ENCODE measurements around the gene TNNI2. TPM values are rescaled to one million over a fixed set of nuclear protein-coding genes. Genes with fewer than 3 reads are reported as not detected.
"Not testable (repeated sequence)": the region's sequence is repeated elsewhere in the genome, so short reads cannot be mapped to it uniquely, and the experiment has no call there.

Gene TNNI2
- total RNA-seq, 1 donor from 2014 or later, result 0.70 TPM

GRCh38 chr11:1871531-1871930, 32.8 kb downstream of the TNNI2 start:
- intact Hi-C loops (cut with micrococcal nuclease), result no loop called here

- intact Hi-C loops (cut with micrococcal nuclease), result no loop called here
Observed at GRCh38 chr11:1872267-1872985, 33.6 kb downstream of the TNNI2 start.

GRCh38 chr11:1873048-1873812, 34.4 kb downstream of the TNNI2 start:
- intact Hi-C loops (cut with micrococcal nuclease), result no loop called here

GRCh38 chr11:1873813-1874150, 35.0 kb downstream of the TNNI2 start:
- intact Hi-C loops (cut with micrococcal nuclease), result not testable (repeated sequence)

GRCh38 chr11:1874441-1875092, 35.8 kb downstream of the TNNI2 start:
- intact Hi-C loops (cut with micrococcal nuclease), result not testable (repeated sequence)

DNA sequence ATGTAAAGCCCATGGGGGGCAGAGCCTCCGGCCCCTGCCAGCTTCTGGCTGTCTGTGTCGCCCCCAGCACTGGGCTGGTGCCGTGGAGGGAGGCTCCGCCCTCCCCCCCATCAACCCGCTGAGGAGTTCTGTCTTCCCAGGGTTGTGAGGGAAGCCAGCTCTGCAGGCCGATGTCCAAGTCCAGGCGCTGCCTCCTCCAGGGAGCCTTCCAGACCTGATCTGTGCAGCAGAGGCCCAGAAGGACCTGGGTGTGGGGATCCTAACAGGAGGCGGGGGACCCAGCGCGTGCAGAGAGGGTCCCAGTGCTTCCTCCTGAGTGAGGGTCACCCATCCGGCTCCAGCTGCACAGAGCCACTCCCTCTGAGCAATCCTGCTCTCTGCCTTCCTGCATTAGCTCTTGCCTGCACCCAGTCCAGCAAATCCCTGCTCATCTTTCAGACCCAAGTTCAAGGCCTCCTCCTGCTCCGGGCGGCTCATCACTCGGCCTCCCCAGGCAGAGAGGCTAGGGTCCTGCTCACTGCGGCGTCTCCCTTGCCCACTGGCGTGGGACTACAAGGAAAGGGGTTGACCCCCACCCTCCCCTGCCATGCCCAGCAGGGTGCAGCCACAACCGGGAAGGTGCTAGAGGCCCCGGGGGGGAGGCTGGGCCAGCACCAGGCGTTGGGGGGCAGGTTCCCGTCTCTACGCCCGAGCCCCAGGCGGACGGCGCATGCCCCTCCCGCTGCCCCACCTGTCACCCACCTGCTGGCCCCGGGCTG, 36.5 kb downstream of the TNNI2 start:
- intact Hi-C loops (cut with micrococcal nuclease), result no loop called here

- intact Hi-C loops (cut with micrococcal nuclease), result not testable (repeated sequence)
Observed at GRCh38 chr11:1875851-1876301, 37.1 kb downstream of the TNNI2 start.

DNA sequence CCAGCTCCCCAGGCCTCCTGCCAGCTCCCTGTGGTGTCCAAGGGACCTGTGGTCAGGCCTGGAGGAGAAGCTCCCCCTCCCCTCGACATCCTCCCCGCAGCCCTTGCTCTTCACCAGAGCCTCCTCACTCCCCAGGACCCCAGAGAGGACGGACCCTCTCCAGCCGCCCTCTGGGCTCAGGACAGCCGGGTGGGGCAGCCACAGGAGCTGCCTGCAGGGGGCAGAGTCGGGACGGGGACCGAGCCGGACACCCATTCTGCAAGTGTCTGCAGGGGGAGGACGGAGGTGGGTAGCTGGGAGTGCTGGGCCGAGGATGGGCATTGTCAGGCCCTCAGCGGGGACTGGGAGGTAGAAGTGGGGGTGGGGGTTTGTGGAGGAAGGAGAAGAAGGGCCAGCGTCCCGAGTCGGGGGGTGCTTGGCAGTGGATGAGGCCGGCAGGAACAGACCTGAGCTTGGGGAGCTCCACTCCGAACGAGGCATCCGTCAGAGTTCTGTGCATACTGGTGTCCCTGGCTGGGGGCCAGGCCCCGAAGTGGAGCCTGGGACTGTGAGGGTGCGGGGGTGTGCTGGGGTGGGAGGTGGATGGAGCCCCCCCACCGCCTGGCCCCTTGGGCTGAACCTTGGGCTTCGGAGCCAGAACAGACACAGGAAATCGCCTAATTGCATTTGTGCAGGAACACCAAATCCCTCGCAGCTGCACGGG, 37.7 kb downstream of the TNNI2 start:
- intact Hi-C loops (cut with micrococcal nuclease), result no loop called here

GRCh38 chr11:1877211-1878136, 38.7 kb downstream of the TNNI2 start:
- intact Hi-C loops (cut with micrococcal nuclease), result no loop called here

DNA sequence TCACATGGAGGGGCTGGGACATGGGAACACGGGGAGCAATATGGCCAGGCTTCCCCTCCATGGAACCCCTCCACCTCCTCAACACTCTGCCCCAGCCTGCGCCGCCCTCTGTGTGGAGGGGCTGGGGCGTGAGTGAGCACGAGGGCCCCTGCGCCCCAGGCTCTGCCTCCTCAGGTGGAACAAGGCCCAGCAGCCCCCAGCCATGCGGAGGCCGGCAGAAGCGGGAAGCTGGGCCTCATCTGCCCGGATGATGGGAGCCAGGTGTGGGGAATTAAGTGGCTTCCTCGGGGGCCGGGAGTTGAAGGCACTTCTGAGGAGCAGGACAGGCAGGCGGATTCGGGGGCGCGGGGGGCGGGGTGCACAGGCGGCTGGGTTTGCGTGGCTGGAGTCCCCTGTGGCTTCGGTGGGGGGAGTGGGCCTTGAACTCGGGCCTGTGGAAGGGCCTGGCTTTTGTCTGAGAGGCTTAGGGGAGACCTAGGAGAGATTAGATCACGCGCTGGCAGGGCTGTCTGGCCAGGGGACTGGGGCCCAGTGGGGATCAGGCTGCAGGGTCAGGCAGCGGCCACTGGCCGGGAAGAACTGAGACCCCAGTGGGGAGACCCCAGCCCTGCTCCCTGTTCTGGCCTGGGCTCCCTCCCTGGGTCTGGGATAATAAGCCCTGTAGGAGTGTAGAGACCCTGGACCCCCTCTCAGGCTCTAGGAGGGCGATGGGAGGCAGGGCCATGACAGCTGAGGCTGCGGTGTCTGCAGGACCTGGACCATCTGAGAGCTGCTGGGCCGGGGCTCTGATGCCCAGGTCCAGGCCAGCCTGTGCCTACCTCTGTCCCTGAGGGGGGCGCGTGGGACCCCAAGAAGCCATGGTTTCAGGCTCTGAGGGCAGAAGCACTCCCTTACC, 39.6 kb downstream of the TNNI2 start:
- intact Hi-C loops (cut with micrococcal nuclease), result no loop called here

- intact Hi-C loops (cut with micrococcal nuclease), result no loop called here
Observed at GRCh38 chr11:1879342-1879940, 40.7 kb downstream of the TNNI2 start.

DNA sequence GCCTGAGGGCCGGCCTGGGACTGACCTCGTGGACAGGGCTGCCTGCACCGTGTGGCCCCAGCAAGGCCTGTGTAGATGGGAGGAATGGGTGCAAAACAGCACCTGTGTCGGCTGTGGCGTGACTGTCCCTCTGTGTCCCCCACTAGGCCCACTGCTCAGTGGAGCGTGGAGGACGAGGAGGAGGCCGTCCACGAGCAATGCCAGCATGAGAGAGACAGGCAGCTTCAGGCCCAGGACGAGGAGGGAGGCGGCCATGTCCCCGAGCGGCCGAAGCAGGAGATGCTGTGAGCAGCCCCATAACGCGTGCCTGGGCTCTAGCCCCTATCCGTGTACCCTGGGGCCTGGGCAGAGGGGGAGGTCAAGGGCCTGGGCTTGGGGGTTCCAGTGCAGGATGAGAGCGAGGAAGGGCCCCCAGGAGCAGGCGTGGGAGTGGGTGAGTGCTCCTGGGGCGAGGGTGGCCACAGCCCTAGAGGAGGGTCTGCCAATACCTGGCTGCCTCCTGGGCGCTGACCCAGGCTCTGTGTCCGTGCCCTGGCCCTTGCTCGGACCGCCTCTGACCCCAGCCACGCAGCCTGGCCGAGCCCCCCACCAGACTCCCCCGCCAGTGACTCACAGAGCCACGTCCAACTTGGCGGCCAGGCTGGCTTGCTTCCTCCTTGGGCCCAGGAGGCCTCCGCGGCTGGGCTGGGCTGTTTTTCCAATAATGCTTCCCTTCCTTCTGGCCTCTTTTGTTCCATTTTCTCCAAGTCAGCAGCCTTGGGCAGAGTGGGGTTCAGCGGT, 41.4 kb downstream of the TNNI2 start:
- intact Hi-C loops (cut with micrococcal nuclease), result loop anchor here (5.0 kb wide), 1 partner anchor 272 kb away; no protein-coding TSS in a partner anchor

DNA sequence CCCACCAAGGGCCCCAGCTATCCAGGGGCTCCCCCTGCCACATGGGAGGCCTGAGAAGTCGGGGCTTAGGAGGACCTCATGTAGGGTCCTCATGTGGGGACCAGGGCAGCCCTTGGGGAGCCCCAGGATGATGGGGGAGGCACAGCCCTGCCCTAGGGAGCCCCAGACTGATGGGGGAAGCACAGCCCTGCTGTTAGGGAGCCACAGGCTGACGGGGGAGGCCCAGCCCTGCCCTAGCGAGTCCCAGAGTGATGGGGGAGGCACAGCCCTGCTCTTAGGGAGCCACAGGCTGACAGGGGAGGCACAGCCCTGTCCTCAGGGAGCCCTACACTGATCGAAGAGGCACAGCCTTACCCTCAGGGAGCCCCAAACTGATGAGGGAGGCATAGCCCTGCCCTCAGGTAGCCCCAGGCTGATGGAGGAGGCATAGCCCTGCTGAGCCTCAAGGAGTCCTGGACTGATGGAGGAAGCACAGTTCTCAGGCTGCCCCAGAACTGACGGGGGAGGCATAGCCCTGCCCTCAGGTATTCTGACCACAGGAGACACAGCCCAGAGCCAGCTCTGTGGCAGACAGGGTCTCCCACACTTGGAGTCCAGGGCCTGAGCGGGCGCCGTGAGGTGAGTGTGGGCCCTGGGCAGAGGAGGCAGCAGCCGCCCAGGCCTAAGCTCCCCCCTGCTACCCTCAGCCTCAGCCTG, 42.1 kb downstream of the TNNI2 start:
- intact Hi-C loops (cut with micrococcal nuclease), result loop anchor here (5.0 kb wide), 1 partner anchor 271 kb away; no protein-coding TSS in a partner anchor

DNA sequence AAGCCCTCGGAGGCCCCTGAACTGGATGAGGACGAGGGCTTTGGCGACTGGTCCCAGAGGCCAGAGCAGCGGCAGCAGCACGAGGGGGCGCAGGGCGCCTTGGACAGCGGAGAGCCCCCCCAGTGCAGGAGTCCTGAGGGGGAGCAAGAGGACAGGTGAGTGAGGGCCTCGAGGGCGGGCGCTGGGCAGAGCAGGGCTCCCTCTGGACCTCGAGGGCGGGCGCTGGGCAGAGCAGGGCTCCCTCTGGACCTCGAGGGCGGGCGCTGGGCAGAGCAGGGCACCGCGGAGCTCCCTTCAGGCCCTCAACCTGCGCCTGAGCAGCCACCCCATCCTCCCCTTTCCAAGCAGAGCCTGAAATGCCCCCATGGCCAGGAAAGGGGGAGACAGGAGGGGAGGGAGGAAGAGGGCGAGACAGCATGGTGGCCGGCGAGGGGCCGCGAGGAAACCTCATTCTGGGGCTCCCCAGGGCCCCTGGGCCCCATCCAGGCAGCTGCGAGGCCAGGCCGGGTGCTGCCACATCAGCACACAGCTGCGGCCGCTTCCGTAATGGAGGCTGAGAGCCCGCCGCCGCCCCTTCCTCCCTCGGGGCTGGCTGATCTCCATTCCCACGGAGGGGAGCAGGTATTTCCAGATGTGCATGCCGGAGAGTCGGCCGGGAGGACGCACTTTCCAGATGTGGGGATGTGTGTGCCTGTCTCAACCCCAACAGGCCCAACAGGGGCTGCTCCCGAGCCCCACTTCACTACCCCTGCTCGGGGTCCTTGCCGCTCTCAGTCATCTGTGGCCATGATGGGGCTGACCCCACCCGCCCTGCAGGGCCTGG, 42.9 kb downstream of the TNNI2 start:
- intact Hi-C loops (cut with micrococcal nuclease), result loop anchor here (2.0 to 5.0 kb wide), 3 partner anchors 29 to 271 kb away; partner anchors contain the start of gene LSP1
